ENCODE results near the gene C7orf57.

Gene C7orf57

GRCh38 chr7:48083114-48083830 lies 47.9 kb downstream of the C7orf57 start:
- no peak for TF ChIP-seq CTCF (IDR thresholded peaks at IDR 0.05)
- no peak for DNase-seq (ENCODE audit: low spot score)
- no peak overlapping the region for H3K4me3 ChIP-seq
- no peak overlapping the region for H3K27ac ChIP-seq

GRCh38 chr7:48084727-48085432 lies 49.5 kb downstream of the C7orf57 start:
- no peak for TF ChIP-seq CTCF (IDR thresholded peaks at IDR 0.05)
- peak; percentile 88 for DNase-seq (ENCODE audit: low spot score)
- Histone ChIP-seq H3K4me3 (no peak overlapping the region), H3K27ac (peak overlapping the region; percentile 65 to 83)

GRCh38 chr7:48085433-48085791 lies 50.1 kb downstream of the C7orf57 start:
- Histone ChIP-seq H3K27ac (peak overlapping the region; percentile 65 to 83), H3K4me3 (no peak overlapping the region)
- DNase-seq (ENCODE audit: low spot score): no peak
- TF ChIP-seq CTCF (IDR thresholded peaks at IDR 0.05): no peak

- Histone ChIP-seq H3K27ac (peak overlapping the region; percentile 65 to 83), H3K4me3 (no peak overlapping the region)
- TF ChIP-seq CTCF (IDR thresholded peaks at IDR 0.05): no peak
- no peak for DNase-seq (ENCODE audit: low spot score)
Observed at GRCh38 chr7:48085942-48086341, 50.6 kb downstream of the C7orf57 start.

DNA sequence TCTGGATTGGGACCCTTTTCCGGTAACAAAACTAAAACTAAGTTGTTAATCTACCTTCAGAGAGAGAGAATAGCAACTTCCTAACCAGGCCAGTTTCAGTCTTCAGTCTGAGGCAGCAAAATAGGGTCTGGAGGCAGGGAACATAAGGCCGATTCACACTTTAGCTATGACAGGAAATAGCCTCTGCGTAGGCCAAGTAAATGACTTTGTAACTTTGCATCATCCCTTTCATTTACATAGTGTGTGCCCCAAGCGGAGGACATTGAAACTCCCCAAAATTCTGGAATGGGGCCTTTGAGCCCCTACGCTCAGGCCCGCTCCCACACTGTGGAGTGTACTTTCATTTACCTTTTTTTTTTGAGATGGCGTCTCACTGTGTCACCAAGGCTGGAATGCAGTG lies 52.0 kb downstream of the C7orf57 start:
- DNase-seq (ENCODE audit: low spot score): no peak
- Histone ChIP-seq H3K27ac (peak overlapping the region; percentile 29 to 36), H3K4me3 (no peak overlapping the region)
- no peak for TF ChIP-seq CTCF (IDR thresholded peaks at IDR 0.05)

- peak; percentile 96 for DNase-seq (ENCODE audit: low spot score)
- TF ChIP-seq CTCF (IDR thresholded peaks at IDR 0.05): no peak
- Histone ChIP-seq H3K27ac (peak overlapping the region; percentile 90 to 96), H3K4me3 (peak overlapping the region; percentile 76)
Observed at GRCh38 chr7:48088559-48089045, 53.3 kb downstream of the C7orf57 start.
